ENCODE data around the gene C19orf53.
A peak's percentile ranks its signal among the peaks of the same experiment; 100 is the strongest.
"Not testable (repeated sequence)": the region's sequence is repeated elsewhere in the genome, so short reads cannot be mapped to it uniquely, and the experiment has no call there.

Gene C19orf53

DNA sequence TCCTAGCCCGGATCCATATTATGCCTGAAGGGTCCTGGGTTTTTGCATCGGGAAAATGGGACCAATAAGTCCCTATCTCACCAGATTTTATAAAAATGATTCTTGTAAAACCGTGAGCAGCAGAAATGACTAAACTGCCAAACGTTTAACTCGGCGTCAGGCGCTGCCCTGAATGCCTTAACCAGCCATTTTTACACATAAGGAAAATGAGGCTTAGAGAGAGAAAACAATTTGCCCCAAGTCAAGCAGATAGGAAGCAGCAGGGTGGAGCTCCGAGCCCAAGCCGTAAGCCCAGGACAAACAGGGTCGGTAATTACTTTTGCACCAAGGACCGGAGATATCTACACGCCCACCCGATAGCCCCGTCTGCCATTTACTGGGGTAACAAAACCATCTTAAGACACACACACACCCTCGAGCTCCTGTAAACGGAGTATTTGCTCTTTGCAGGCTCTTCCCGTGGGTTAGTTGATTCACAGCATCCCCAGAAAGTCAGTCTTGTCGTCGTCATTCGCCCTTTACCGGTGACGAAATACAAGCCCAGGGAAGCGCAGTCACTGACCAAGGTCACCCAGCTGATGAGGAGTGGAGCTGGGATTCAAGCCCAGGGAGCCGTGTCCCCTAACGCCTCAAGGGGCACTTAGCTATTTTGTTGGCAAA is 26.0 kb upstream of the C19orf53 start:
- no peak for TF ChIP-seq CTCF (IDR thresholded peaks at IDR 0.05; ENCODE audit: control insufficient read depth, insufficient read depth, low read depth, low read length, missing control alignments)
- H3K4me3 ChIP-seq (ENCODE audit: control insufficient read depth, low read depth, low read length): peak overlapping the region; percentile 82
- DNase-seq (ENCODE audit: low read depth): peak; percentile 16

GRCh38 chr19:13751436-13751835 is 22.8 kb upstream of the C19orf53 start:
- no peak for DNase-seq (ENCODE audit: low read depth)
- no peak overlapping the region for H3K4me3 ChIP-seq (ENCODE audit: control insufficient read depth, low read depth, low read length)
- no peak for TF ChIP-seq CTCF (IDR thresholded peaks at IDR 0.05; ENCODE audit: control insufficient read depth, insufficient read depth, low read depth, low read length, missing control alignments)

DNA sequence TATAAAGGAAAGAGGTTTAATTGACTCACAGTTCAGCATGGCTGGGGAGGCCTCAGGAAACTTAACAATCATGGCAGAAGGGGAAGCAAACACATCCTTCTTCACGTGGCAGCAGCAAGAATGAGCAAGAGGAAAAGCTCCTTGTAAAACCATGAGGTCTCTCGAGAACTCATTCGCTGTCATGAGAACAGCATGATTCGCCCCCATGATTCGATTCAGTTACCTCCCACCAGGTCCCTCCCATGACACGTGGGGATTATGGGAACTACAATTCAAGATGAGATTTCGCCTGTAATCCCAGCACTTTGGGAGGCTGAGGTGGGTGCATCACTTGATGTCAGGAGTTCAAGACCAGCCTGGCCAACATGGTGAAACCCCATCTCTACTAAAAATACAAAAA is 20.6 kb upstream of the C19orf53 start:
- H3K4me3 ChIP-seq (ENCODE audit: control insufficient read depth, low read depth, low read length); DNase-seq (ENCODE audit: low read depth): not testable (repeated sequence)

GRCh38 chr19:13756210-13756609 is 18.0 kb upstream of the C19orf53 start:
- TF ChIP-seq CTCF (IDR thresholded peaks at IDR 0.05; ENCODE audit: control insufficient read depth, insufficient read depth, low read depth, low read length, missing control alignments): no peak
- DNase-seq (ENCODE audit: low read depth): no peak

DNA sequence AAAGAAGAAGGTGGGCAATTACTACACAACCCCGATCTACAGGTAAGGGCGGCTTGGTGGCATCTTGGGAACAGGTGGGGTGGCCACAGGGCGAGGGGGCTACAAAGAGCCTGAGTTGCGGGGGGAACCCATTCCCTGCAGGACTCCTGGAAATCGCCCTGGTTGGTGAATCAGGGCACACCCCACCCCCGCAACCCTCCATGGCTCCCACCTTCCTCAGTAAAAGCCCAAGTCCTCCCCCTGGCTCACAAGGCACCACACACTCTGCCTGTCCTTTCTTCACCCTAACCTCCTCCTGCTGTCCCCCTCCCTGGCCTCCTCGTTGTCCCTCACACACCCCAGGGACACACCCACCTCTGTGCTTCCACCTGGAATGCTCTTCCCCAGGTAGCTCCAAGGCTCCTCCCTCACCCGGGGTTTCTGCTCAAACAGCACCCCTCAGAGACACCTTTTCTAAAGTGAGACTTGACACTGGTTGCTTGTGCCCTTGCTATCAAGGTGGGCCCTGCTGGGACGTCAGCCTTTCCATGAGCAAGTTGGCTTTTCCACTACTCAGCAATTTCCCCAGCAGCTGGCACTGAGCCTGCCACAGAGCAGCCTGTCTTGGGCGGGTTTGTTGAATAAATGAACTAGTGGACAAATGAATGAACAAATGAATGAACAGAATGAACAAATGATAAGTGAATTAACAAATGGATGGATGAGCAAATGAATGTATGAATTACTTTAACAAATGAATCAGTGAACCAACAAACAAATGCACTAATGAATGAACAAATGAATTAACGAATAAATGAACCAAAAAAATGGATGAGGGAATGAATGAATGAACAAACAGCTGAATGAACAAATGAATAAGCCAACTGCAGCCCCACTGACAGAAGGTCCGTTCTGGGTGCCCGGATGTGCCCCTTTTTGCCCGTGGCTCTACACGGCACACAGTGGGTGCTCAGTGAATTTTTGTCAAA is 16.2 kb upstream of the C19orf53 start:
- no peak for TF ChIP-seq CTCF (IDR thresholded peaks at IDR 0.05; ENCODE audit: control insufficient read depth, insufficient read depth, low read depth, low read length, missing control alignments)
- DNase-seq (ENCODE audit: low read depth): no peak
- no peak overlapping the region for H3K4me3 ChIP-seq (ENCODE audit: control insufficient read depth, low read depth, low read length)

More at GRCh38 chr19:13756210-13756609, 18.0 kb upstream of the C19orf53 start:
- H3K4me3 ChIP-seq (ENCODE audit: control insufficient read depth, low read depth, low read length): no peak overlapping the region

- no peak for TF ChIP-seq CTCF (IDR thresholded peaks at IDR 0.05; ENCODE audit: control insufficient read depth, insufficient read depth, low read depth, low read length, missing control alignments)
- H3K4me3 ChIP-seq (ENCODE audit: control insufficient read depth, low read depth, low read length): no peak overlapping the region
- DNase-seq (ENCODE audit: low read depth): no peak
These were observed 15.5 kb upstream of the C19orf53 start for GRCh38 chr19:13758795-13759194.

DNA sequence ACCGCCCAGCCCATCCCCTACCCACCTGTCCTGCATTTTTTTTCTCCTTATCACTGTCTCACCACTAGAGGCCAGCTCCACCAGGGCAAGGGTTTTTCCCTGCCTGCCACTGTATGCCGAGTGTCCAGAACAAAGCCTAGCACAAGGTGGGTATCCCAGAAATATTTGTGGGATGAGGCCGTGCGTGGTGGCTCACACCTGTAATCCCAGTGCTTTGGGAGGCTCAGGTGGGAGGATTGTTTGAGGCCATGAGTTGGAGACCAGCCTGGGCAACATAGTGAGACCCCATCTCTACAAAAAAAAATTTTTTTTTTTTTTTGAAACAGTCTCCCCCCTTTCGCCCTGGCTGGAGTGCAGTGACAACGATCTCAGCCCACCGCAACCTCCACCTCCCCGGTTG is 12.8 kb upstream of the C19orf53 start:
- no peak for DNase-seq (ENCODE audit: low read depth)
- no peak for TF ChIP-seq CTCF (IDR thresholded peaks at IDR 0.05; ENCODE audit: control insufficient read depth, insufficient read depth, low read depth, low read length, missing control alignments)
- no peak overlapping the region for H3K4me3 ChIP-seq (ENCODE audit: control insufficient read depth, low read depth, low read length)

Data from AG09309 (cell line).